Panc1 (cell line): Measurements from ENCODE around the gene PRM3. TPM values are rescaled to one million over a fixed set of nuclear protein-coding genes. Genes with fewer than 3 reads are reported as not detected.

ENCODE experiments used
- ATAC-seq: fragments of 200-7000 bp; cut with Tn5 transposase; 2 replicates; pipeline ENCODE4 v1.9.1; 2020; ENCODE audit warnings: mild to moderate bottlenecking, moderate library complexity
- BruUV-seq: library from RNA; stranded (reverse); fragments of 400-500 nt; replicated peaks from 2 replicates; lab custom pipeline; 2021; lab: Mats Ljungman, UMichigan
- CTCF ChIA-PET: fragments of 300-600 bp; sonication (Branson Sonifier 250); formaldehyde crosslinking; loops from one replicate; lab custom pipeline; 2022; ENCODE audit warnings: antibody characterized with exemption; lab: Charles Lee
- POLR2A ChIA-PET: fragments of 300-600 bp; sonication (Branson Sonifier 250); formaldehyde crosslinking; loops from one replicate; lab custom pipeline; 2022; ENCODE audit warnings: antibody characterized with exemption; lab: Charles Lee
- DNase-seq: peaks from one replicate; pipeline ENCODE4 v3.0.0-alpha.2; 2010; ENCODE audit warnings: low read depth, low spot score
- H3K27ac ChIP-seq: 2 replicates; pipeline ENCODE4 v1.5.1; 2011; ENCODE audit warnings: mild to moderate bottlenecking, low read length, inconsistent platforms
- H3K27me3 ChIP-seq: fragments of 200-500 bp; sonication (Bioruptor generic); 2 replicates; pipeline ENCODE4 v1.6.0; 2014; ENCODE audit warnings: low read length, inconsistent platforms; ENCODE audit not compliant: control insufficient read depth, insufficient read depth
- H3K36me3 ChIP-seq: fragments of 200-500 bp; sonication (Bioruptor generic); 2 replicates; pipeline ENCODE4 v1.5.1; 2014; ENCODE audit warnings: inconsistent platforms, mild to moderate bottlenecking, low read length, moderate library complexity; ENCODE audit not compliant: control insufficient read depth, insufficient read depth
- H3K4me1 ChIP-seq: 2 replicates; pipeline ENCODE4 v1.5.1; 2011; ENCODE audit warnings: inconsistent platforms, mild to moderate bottlenecking, low read length, moderate library complexity; ENCODE audit not compliant: control insufficient read depth, insufficient read depth
- H3K4me3 ChIP-seq, 2 experiments: 2 replicates each; pipeline ENCODE4 v1.5.1; 2011 to 2012; ENCODE audit warnings: low read depth in 2 of 2, low read length in 2 of 2, mild to moderate bottlenecking in 2 of 2, inconsistent platforms in 1 of 2, moderate library complexity in 1 of 2
- H3K9me3 ChIP-seq: fragments of 200-500 bp; sonication (Bioruptor generic); 2 replicates; pipeline ENCODE4 v1.5.1; 2014; ENCODE audit warnings: low read depth, mild to moderate bottlenecking, inconsistent platforms, low read length, moderate library complexity; ENCODE audit not compliant: control insufficient read depth, insufficient read depth
- POLR2AphosphoS5 ChIP-seq: IDR thresholded peaks from 2 replicates; pipeline ENCODE4 v1.6.1; 2012; ENCODE audit warnings: mild to moderate bottlenecking, low read depth, low read length, moderate library complexity
- SIN3A ChIP-seq: IDR thresholded peaks from 2 replicates; pipeline ENCODE4 v1.6.1; 2012; ENCODE audit warnings: low read depth, mild to moderate bottlenecking, low read length, moderate library complexity, borderline replicate concordance; ENCODE audit not compliant: insufficient read depth
- TCF7L2 ChIP-seq: IDR thresholded peaks from 2 replicates; pipeline ENCODE4 v1.6.1; 2011; ENCODE audit warnings: mild to moderate bottlenecking, low read depth, low read length, inconsistent platforms
- in situ Hi-C: cut with HindIII; loops from 2 replicates; pipeline ENCODE4 v1.10.0; 2016; ENCODE audit warnings: low sequenced_read_pairs, low pct_unique_long_range_greater_than_20kb
- intact Hi-C: fragments of 100-400 bp; cut with micrococcal nuclease; formaldehyde crosslinking; loops from one replicate; pipeline ENCODE4 v1.10.0; 2022; ENCODE audit not compliant: unreplicated experiment
- total RNA-seq: library from RNA; stranded (reverse); gene quantifications from one replicate; pipeline ENCODE4 v1.2.1, GENCODE V29; 2021; ENCODE audit not compliant: unreplicated experiment
- TF ChIP-seq, protein P1 (sequence below): fragments of 450-650 bp; IDR thresholded peaks from 2 replicates; pipeline ENCODE4 v1.5.1; 2017; ENCODE audit warnings: mild to moderate bottlenecking
- TF ChIP-seq, protein P2 (sequence below), 2 experiments: IDR thresholded peaks; 2 replicates each; pipeline ENCODE4 v1.6.1; 2011 to 2012; ENCODE audit warnings: low read depth in 2 of 2, control low read depth in 1 of 2, low read length in 1 of 2, mild to moderate bottlenecking in 1 of 2, moderate library complexity in 1 of 2; ENCODE audit not compliant: insufficient read depth in 1 of 2

The PRM3 gene
- total RNA-seq, 1 experiment from 2014 or later, result not detected

DNA sequence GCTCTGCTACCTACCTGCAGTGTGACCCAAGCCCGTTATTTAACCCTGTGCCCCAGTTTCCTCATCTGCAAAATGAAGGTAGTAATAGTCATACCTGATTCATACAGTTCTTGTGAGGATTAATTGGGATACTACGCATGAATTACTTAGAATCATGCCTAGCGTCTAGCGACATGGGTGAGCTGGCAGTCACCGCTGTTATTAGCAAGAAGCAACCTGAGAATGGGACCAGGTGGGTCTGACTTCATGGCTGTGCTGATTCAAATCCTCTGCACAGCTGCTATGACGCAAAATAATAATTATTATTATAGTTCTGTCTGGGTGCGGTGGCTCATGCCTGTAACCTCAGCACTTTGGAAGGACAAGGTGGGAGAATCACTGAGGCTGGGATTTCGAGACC is 25.3 kb downstream of the PRM3 start:
- CTCF ChIA-PET, result no interaction called here
- Histone ChIP-seq H3K4me1 (no peaks in the 10 kb centered on the region), H3K27ac (no peak overlapping the region), H3K4me3 (no peak overlapping the region), H3K9me3 (no peaks in the 10 kb centered on the region), H3K27me3 (no peaks in the 10 kb centered on the region), H3K36me3 (no peaks in the 10 kb centered on the region)
- no peak for TF ChIP-seq POLR2AphosphoS5
- TF ChIP-seq SIN3A, result no peak
- TF ChIP-seq, protein P1, sequence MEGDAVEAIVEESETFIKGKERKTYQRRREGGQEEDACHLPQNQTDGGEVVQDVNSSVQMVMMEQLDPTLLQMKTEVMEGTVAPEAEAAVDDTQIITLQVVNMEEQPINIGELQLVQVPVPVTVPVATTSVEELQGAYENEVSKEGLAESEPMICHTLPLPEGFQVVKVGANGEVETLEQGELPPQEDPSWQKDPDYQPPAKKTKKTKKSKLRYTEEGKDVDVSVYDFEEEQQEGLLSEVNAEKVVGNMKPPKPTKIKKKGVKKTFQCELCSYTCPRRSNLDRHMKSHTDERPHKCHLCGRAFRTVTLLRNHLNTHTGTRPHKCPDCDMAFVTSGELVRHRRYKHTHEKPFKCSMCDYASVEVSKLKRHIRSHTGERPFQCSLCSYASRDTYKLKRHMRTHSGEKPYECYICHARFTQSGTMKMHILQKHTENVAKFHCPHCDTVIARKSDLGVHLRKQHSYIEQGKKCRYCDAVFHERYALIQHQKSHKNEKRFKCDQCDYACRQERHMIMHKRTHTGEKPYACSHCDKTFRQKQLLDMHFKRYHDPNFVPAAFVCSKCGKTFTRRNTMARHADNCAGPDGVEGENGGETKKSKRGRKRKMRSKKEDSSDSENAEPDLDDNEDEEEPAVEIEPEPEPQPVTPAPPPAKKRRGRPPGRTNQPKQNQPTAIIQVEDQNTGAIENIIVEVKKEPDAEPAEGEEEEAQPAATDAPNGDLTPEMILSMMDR, result no peak
- TF ChIP-seq, protein P2, sequence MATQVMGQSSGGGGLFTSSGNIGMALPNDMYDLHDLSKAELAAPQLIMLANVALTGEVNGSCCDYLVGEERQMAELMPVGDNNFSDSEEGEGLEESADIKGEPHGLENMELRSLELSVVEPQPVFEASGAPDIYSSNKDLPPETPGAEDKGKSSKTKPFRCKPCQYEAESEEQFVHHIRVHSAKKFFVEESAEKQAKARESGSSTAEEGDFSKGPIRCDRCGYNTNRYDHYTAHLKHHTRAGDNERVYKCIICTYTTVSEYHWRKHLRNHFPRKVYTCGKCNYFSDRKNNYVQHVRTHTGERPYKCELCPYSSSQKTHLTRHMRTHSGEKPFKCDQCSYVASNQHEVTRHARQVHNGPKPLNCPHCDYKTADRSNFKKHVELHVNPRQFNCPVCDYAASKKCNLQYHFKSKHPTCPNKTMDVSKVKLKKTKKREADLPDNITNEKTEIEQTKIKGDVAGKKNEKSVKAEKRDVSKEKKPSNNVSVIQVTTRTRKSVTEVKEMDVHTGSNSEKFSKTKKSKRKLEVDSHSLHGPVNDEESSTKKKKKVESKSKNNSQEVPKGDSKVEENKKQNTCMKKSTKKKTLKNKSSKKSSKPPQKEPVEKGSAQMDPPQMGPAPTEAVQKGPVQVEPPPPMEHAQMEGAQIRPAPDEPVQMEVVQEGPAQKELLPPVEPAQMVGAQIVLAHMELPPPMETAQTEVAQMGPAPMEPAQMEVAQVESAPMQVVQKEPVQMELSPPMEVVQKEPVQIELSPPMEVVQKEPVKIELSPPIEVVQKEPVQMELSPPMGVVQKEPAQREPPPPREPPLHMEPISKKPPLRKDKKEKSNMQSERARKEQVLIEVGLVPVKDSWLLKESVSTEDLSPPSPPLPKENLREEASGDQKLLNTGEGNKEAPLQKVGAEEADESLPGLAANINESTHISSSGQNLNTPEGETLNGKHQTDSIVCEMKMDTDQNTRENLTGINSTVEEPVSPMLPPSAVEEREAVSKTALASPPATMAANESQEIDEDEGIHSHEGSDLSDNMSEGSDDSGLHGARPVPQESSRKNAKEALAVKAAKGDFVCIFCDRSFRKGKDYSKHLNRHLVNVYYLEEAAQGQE (IDR thresholded peaks at IDR 0.05; ENCODE audit: insufficient read depth in 1 of 2, low read depth in 2 of 2, low read length in 1 of 2), result no peak
- no peak for TF ChIP-seq TCF7L2
- no peak for ATAC-seq
- POLR2A ChIA-PET, result no interaction called here
- intact Hi-C loops (no loop called here), in situ Hi-C loops (no loop called here)
- no TSS peak for BruUV-seq
- no peak for DNase-seq

DNA sequence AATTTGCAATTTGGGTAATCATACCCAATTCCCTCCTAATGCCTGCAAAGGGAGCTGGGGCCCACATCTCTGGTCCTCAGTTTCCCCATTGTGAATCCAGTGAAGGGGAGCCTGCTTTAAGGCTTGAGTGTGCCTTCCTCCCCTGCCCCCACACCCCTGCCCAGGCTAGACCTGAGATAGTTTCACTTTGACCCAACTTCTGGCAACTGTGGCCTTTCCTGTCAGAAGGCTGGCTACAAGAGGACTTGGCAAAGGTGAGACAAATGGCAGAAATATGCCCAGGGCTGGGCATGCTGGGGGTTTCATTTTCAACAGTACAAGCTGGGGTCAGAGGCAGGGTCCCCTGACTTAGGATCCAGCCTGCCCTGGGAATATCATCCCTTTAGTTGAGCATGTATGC is 27.4 kb downstream of the PRM3 start:
- no peaks in the 10 kb centered on the region for H3K36me3 ChIP-seq
- intact Hi-C loops (no loop called here), in situ Hi-C loops (no loop called here)
- POLR2A ChIA-PET, result interaction anchor here (0.6 kb wide), 1 partner anchor 10 kb away, joined by 3 read pairs; the partner anchor contains the start of gene SOCS1
- no peaks in the 10 kb centered on the region for H3K9me3 ChIP-seq
- TF ChIP-seq POLR2AphosphoS5, result no peak
- no peaks in the 10 kb centered on the region for H3K4me1 ChIP-seq
- CTCF ChIA-PET, result interaction anchor here (1.1 kb wide), 1 partner anchor 10 kb away, joined by 4 read pairs; the partner anchor contains the start of gene SOCS1
- H3K27ac ChIP-seq, result no peak overlapping the region
- BruUV-seq, result no TSS peak
- H3K4me3 ChIP-seq, result no peak overlapping the region
- H3K27me3 ChIP-seq, result no peaks in the 10 kb centered on the region
- ATAC-seq (no peak), DNase-seq (no peak)

DNA sequence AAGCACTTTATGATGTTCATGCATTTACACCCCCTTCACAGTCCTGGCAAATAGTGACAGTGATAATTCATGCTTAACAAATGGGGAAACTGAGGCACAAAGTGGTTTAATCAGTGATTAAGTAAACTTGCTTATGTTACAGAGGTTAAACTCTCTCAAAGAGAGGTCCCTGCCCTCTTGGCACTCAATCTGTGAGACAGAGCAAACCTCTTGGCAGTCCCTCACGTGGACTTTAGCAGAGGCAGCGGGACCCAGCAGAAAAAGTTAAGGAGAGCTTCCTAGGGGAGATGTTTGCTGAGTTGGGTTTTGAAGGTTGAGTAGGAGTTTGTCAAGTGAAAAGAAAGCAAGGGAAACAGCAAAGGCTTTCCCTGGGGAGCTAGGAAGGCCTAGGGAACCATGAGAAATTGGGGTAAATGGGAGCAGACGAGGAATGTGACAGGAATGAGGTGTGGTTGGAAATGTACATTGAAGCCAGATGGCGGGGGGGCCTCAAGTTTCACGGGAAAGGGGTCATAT is 28.1 kb downstream of the PRM3 start:
- Histone ChIP-seq H3K27ac (no peak overlapping the region), H3K4me1 (no peaks in the 10 kb centered on the region), H3K36me3 (no peaks in the 10 kb centered on the region), H3K27me3 (no peaks in the 10 kb centered on the region), H3K4me3 (no peak overlapping the region), H3K9me3 (no peaks in the 10 kb centered on the region)
- in situ Hi-C loops (no loop called here), intact Hi-C loops (no loop called here)
- POLR2A ChIA-PET, result interaction anchor here (0.6 kb wide), 1 partner anchor 10 kb away, joined by 3 read pairs; the partner anchor contains the start of gene SOCS1
- CTCF ChIA-PET, result no interaction called here
- no peak for DNase-seq
- no peak for ATAC-seq
- BruUV-seq, result no TSS peak
- TF ChIP-seq, protein P1, result no peak
- TF ChIP-seq POLR2AphosphoS5, result no peak
- no peak for TF ChIP-seq SIN3A
- TF ChIP-seq, protein P2 (IDR thresholded peaks at IDR 0.05; ENCODE audit: insufficient read depth in 1 of 2, low read depth in 2 of 2, low read length in 1 of 2), result no peak
- no peak for TF ChIP-seq TCF7L2
